Skin of body (tissue), 2 donors: ENCODE measurements around the gene PNMA8C. TPM values are rescaled to one million over a fixed set of nuclear protein-coding genes. Genes with fewer than 3 reads are reported as not detected.
"Not testable (repeated sequence)": the region's sequence is repeated elsewhere in the genome, so short reads cannot be mapped to it uniquely, and the experiment has no call there.

Experiments used
- DNase-seq: peaks from one replicate; lab custom pipeline; 2025; lab: John Stamatoyannopoulos, UW
- total RNA-seq: library from RNA; depleted of rRNA; stranded (reverse); fragments of >200 nt; gene quantifications from one replicate; pipeline ENCODE4 v1.2.3, GENCODE V29; 2014

Gene PNMA8C
- total RNA-seq, 1 donor from 2014 or later, result 0.20 TPM

DNA sequence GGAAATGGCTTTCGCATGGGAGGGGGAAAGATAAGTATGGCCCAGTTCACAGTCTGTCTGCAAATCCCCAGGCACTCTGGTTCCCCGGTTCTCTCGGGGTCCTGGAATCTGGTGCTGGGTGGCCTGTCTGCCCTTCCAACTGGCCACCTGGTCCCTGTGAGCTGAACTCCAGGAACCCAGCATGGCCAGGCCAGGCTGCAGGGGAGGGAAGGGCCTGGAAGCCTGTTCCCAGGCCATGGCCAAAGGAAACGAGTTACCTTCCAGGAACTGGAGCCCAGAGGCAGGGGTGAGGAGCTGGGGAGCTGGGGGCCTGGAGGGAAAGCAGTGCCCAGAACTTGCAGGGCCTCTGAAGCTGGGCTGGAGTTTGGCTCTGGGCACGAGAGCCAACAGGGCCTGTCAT is 19.1 kb upstream of the PNMA8C start:
- no peak for DNase-seq

DNA sequence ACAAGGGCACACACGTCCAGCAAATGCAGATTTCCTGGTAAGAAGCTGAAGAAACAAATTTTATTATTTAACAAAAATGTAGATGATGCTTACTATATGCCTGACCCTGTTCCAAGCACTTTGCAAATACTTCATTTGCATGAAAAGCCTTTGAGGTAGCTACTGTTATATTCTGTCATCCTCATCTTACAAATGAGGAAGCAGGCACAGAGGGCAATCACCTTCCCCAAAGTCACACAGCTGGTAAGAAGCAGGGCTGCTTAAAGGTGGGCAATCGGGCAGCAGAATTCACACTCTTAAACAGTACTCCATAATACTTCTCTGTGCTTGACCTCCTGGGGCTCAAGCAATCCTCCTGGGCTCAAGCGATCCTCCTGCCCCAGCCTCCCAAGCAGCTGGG is 18.3 kb upstream of the PNMA8C start:
- DNase-seq, result no peak

DNA sequence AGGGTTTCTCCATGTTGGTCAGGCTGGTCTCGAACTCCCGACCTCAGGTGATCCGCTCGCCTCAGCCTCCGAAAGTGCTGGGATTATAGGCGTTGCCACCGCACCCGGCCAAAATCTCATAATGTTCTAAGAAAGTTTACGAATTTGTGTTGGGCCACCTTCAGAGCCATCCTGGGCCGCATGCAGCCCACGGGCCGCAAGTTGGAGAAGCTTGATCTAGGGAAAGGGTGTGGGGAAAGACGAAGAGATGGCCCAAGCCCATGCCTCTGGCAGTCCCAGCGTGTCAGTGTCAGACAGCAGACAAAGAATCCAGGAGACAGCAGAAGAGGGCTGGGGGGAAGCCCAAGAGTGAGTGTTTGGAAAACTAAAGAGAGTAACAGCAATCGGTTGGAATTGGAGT is 17.3 kb upstream of the PNMA8C start:
- DNase-seq, result no peak

DNA sequence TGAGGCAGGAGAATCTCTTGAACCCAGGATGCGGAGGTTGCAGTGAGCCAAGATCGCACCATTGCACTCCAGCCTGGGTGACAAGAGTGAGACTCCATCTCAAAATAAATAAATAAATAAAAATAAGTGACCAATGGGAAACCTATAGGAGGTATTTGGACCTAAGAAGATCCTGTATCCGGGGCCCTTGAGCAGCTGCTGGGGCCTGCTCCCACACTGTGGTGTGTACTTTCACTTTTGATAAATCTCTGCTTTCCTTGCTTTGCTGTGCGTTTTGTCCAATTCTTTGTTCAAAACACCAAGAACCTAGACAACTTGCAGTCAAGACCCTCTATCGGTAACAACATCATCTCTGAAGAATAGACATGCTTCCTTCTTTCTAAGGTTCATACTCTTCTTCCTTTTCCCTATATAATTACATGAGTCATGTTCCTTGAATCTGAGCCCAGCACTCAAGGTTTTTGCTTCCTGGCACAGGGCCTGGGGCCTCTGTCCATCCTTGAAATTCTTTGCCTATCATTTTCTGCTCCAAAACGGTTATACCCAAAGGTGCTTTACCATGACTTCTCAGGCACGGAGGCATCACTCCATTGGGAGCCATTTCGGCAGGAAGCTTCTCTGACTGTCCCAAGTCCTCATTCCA is 14.2 kb upstream of the PNMA8C start:
- no peak for DNase-seq

DNA sequence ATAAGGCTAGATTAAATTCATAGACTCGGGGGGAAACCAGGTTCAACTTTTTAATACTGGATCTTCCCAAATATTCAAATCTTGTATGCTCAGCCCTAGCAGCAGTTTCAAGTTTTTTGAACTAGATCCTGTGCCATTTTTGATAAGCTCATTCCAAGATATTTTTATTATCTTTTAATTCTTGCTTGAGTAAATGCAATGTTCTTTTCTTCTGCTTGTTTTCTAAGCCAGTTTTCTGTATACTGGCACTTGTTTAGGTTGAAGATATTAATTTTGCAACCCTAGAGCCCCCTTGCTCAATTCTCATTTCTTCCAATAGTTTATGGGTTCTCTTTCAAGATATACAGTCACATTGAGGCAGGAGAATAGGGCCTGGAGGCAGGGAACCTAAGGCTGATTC is 13.1 kb upstream of the PNMA8C start:
- DNase-seq, result no peak

GRCh38 chr19:46435689-46436088 is 7.0 kb upstream of the PNMA8C start:
- DNase-seq, result not testable (repeated sequence)

GRCh38 chr19:46435009-46435408 is 6.3 kb upstream of the PNMA8C start:
- DNase-seq, result no peak

DNA sequence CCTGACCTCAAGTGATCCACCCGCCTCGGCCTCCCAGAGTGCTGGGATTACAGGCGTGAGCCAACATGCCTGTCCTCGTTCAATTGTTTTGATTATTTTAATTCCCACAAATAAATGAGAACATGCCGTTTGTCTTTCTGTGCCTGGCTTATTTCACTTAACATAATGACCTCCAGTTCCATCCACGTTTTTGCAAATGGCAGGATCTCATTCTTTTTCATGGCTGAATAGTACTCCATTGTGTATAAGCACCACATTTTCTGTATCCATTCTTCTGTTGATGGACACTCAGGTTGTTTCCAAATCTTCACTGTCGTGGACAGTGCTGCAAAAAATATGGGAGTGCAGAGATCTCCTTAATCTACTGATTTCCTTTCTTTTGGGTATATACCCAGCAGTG is 4.7 kb upstream of the PNMA8C start:
- DNase-seq, result not testable (repeated sequence)

DNA sequence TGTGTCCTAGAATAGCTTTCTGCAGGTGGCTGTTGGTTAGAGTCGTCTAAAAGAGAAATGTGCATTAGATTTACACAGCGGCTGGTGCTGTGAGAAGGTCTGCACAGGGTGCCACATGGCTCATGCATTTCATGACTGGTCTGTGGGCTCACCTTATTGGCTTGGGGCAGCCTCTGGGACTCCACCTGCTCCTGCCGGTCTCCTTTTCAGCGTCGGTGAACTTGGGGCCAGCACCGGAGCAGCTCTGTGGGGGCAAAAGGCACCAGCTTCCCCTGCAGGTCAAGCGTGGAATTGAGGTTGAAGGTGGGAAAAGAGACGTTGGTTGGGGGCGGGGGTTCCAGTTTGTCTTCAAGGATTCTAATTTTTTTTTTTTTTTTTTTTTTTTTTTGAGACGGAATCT is 3.1 kb upstream of the PNMA8C start:
- DNase-seq, result no peak

DNA sequence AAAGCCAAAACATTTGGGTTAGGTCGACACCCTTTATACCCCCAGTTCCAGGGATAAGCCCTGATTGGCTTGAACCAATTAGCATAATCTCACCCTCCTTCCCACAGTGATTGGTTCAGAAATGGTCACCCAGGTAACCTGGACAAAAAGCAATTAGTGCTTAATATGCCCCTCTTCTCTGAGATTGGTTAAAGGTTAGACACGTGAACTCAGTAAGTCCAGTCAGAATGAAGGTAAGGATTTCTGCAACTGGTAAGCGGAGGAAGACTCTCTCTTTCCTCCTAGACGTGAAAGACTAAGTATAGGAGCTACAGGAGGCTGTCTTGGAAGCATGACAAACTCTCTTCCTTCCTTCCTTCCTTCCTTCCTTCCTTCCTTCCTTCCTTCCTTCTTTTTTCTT is 1.3 kb upstream of the PNMA8C start:
- no peak for DNase-seq

DNA sequence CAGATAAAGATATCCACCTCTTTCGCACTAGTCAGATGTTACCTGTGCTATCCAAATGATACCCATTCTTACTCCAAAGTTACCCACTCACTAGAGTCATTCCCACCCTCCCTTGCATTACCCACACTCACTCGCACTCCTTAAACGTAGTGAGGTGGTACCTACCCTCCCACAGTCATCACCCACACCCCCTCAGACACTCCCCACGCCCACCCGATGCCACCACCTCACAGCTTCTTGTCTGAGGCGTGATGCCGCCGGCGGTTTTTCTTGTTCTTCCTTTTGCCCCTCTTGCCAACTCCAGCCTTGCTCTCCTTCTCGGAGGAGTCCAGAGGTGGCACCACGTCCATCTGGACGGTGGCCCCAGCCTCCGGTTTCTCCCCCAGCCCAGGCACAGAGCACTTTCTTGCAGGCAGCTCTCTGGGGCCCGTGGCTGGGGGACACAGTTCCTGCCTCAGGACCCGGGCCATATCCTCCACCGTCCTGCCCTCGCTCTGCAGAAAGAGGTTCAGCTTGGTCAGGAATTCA is 1.2 kb downstream of the PNMA8C start:
- no peak for DNase-seq

DNA sequence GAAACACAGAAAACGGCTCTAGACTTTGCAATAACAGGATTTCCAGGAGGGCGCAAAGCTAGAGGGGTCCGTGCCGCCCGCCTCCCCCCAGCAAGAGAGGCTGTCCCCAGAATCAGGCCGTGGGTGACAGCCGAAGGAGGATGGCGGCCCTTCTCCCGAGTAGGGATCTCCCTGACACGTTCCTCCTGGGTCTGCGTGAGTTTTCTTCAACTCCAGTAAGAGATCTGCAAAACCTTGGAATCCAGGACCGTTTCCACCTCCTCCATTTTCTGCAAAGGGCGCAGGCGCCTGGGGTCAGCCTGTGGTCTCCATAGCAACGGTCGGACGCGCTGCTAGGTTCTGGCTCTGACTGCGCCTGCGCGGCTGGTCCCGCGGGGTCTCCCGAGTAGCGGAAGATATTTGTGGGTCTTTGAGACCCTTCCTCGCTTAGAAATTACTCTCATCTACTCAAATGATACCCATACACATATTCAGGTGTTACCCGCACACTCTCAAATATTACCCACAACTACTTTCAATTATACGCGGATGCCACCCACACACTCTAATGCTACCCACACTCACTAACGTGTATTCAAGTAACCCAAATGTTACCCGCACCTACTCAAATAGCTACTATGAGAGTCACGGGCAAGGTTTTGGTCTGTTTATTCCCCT is 2.1 kb downstream of the PNMA8C start:
- DNase-seq, result peak; percentile 38

DNA sequence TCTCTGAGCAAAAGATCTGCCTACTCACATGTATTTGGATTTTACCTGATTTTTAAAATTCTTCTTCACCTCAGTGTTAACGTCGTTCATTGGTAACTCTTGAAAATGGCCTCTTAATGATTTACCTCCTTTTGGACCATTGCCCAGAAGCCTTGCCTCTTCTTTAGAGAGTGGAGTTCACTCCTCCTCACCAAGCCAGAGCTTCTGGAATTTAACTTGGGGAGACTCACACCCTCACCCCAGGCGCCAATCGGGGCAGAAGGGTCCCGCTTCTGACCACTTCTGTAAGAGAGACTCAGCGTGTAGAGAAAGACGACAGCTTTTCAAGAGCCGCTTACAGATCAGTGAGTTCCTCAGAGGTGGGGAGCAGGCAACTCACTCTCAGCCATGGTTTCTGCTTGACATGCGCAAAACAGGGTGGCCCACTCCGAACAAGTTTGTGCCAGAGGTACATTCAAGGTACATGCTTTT is 2.7 kb downstream of the PNMA8C start:
- DNase-seq, result no peak

DNA sequence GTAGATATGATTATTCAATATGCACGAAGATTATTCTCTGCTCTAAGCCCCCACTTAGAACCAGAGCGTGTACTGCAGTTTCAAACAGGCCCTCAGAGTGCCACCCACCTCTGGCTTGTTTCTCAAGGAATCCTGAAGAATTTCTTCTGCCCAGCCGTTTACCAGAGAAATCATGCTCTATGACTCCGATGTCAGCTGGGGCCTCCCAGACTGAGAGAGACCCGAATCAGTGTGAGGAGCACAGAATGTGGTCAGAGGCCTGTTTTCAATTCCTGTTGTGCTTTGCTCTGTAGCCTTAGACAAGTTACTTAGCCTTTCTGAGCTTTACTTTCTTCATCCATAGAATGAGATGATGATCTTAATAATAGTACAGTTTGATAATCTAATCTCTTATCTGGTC is 5.5 kb downstream of the PNMA8C start:
- DNase-seq, result no peak

- DNase-seq, result no peak
Observed at GRCh38 chr19:46422344-46422743, 6.4 kb downstream of the PNMA8C start.

GRCh38 chr19:46420056-46420455 is 8.7 kb downstream of the PNMA8C start:
- DNase-seq, result no peak

GRCh38 chr19:46415804-46416709 is 12.7 kb downstream of the PNMA8C start:
- peak; percentile 79 for DNase-seq

- DNase-seq, result not testable (repeated sequence)
Observed at GRCh38 chr19:46414899-46415298, 13.8 kb downstream of the PNMA8C start.

DNA sequence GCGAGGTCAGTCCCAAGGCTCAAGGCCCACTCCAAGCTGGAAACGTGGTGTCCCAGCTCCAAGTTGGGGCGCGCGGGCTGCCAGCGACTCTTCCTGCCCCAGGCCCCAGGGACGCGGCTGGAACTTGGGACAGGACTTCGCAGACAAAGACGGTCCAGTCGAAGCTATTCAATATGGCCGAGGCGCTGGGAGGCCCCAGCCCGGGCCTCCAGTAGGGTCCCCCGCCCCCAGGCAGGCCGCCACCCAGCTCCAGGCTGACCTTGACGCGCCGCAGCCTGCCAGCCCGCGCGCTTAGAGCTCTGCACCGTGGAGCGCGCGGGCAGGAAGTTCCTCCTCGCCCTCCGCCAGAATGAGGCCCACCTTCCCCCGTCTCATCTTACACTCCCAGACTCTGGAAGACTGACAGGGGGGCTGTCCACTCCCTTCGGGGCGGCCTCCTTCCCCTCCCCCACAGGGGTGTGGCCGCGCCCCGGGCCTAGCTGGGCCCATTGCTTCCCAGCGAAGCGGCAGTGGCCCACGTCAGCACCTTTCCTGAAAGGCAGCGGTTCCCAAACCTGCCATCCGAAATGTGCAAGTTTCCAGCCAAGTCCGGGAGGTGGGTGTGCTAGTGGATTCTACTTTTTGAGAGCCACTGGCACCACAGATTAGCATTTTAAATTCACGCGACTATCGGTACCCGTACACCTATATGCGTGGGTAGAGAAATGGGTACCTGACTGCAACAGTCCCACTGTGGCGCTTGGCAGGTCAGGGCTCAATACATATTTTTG is 15.3 kb downstream of the PNMA8C start, which contains the start of gene CCDC8:
Gene CCDC8 (minus strand): TSS at position 303 of the 770 bp plus-strand sequence. CDS start 754 bp downstream, outside the sequence.
- DNase-seq, result peak; percentile 97

DNA sequence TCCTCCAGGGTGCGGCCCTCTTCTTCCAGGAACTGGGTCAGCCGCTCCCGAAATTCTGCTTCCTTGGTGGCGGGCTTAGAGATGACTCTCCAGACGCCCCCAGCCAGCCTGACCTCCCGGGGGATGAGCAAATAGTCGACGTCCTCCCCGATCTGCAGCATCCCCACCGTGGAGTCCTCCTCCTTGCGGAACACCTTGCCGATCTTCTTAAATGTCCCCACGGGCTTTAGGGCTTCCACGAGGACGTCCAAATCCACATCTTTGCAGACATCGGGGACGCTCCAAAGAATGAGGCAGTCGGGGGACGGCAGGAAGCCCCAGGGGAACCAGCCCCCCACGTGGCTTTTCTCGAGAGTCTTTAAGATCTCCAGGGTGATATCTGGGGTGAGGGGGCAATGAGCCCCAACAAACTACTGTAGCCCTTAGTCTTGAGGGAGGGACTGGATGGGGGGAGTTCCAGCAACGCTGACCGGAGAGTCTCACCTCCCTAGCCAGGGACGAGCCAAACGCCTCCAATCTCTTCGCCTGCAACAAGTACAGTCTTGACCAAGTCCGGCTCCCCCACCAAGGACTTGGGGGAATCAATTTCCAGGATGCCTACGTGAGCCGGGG is 16.0 kb downstream of the PNMA8C start:
- DNase-seq, result no peak
